GM18499 (cell line): ENCODE measurements around the gene SRGAP3.

Experiments used
- ATAC-seq: cut with Tn5 transposase; IDR thresholded peaks from one replicate; pipeline ENCODE4 v1.9.1; 2021; ENCODE audit warnings: moderate number of reproducible peaks; ENCODE audit not compliant: insufficient read depth, unreplicated experiment

The SRGAP3 gene

GRCh38 chr3:9153904-9154619, 95.4 kb downstream of the SRGAP3 start:
- ATAC-seq: no peak

GRCh38 chr3:9151240-9151639, 98.2 kb downstream of the SRGAP3 start:
- no peak for ATAC-seq

GRCh38 chr3:9149566-9149965, 99.9 kb downstream of the SRGAP3 start:
- ATAC-seq: no peak

GRCh38 chr3:9147896-9148266, 101.6 kb downstream of the SRGAP3 start:
- no peak for ATAC-seq

- peak; percentile 52 for ATAC-seq
Measured at GRCh38 chr3:9147215-9147895, 102.1 kb downstream of the SRGAP3 start.

- peak; percentile 42 for ATAC-seq
Measured at GRCh38 chr3:9146367-9147071, 102.9 kb downstream of the SRGAP3 start.

- ATAC-seq: no peak
Measured at GRCh38 chr3:9143184-9143583, 106.3 kb downstream of the SRGAP3 start.

GRCh38 chr3:9142362-9142761, 107.1 kb downstream of the SRGAP3 start:
- ATAC-seq: no peak

- no peak for ATAC-seq
Measured at GRCh38 chr3:9141928-9142289, 107.5 kb downstream of the SRGAP3 start.

- no peak for ATAC-seq
Measured at GRCh38 chr3:9139366-9139765, 110.1 kb downstream of the SRGAP3 start.

- no peak for ATAC-seq
Measured at GRCh38 chr3:9137676-9138075, 111.8 kb downstream of the SRGAP3 start.

- no peak for ATAC-seq
Measured at GRCh38 chr3:9136746-9137465, 112.5 kb downstream of the SRGAP3 start.

- ATAC-seq: no peak
Measured at GRCh38 chr3:9135930-9136525, 113.4 kb downstream of the SRGAP3 start.

- no peak for ATAC-seq
Measured at GRCh38 chr3:9135526-9135925, 113.9 kb downstream of the SRGAP3 start.

GRCh38 chr3:9133656-9134055, 115.8 kb downstream of the SRGAP3 start:
- no peak for ATAC-seq

- ATAC-seq: no peak
Measured at GRCh38 chr3:9130345-9131305, 118.8 kb downstream of the SRGAP3 start.

GRCh38 chr3:9129365-9129764, 120.1 kb downstream of the SRGAP3 start:
- no peak for ATAC-seq

GRCh38 chr3:9125278-9125951, 124.0 kb downstream of the SRGAP3 start:
- ATAC-seq: no peak

- no peak for ATAC-seq
Measured at GRCh38 chr3:9124730-9125129, 124.7 kb downstream of the SRGAP3 start.
